GM19035 (cell line): Measurements from ENCODE around the gene SMC3.
"Not testable (repeated sequence)": the region's sequence is repeated elsewhere in the genome, so short reads cannot be mapped to it uniquely, and the experiment has no call there.

Experiments used
- ATAC-seq: cut with Tn5 transposase; IDR thresholded peaks from one replicate; pipeline ENCODE4 v1.9.1; 2021; ENCODE audit not compliant: unreplicated experiment

Gene SMC3

DNA sequence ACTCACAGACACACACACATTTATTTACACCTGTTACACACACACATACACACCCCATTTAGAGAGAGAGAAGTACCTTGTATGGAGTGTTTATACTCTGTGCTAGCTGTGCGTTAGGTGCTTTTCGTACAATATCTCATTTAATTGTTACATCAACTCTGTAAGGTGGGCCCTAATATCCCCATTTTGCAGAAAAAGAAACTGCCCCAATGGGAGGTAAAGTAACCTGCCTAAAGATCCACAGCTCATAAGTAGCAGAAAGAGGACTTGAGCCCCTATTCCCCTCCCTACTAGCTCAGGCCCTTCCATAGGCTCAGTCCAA, 52.9 kb downstream of the SMC3 start:
- ATAC-seq = no peak

DNA sequence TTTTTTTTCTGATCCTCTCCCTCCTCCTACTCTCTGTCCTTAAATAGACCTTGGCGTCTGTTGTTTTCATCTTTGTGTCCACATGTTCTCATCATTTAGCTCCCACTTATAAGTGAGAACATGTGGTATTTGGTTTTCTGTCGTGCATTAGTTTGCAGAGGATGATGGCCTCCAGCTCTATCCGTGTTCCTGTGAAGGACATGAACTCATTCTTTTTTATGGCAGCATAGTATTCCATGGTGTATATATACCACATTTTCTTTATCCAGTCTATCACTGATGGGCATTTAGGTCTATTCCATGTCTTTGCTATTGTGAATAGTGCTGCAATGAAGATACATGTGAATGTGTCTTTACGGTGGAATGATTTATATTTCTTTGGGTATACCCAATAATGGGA, 55.8 kb downstream of the SMC3 start:
- ATAC-seq = not testable (repeated sequence)

DNA sequence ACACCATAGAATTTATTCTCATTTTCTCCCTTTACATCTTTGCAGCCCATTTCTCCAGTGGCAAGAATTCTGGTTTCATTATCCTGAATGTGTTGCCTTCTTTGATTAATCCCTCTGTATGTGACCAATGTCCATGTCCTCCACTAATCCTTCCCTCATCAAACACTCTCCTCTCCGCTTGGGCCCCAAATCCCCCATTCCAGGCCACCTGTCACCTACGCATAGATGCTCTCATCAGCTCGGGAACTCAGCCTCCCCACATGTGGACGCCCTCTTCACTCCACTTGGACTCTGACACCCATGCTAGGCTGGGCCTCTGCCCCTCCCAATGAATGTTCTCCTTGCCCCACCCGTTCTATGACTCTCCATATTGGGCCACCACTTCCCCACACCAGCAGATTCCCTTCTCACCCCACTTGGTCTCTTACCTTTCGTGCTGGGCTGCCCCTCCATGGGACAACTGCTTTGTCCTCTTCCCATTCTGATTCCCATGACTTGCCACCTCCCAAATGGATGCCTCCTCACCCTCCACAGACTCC, 57.9 kb downstream of the SMC3 start:
- no peak for ATAC-seq

DNA sequence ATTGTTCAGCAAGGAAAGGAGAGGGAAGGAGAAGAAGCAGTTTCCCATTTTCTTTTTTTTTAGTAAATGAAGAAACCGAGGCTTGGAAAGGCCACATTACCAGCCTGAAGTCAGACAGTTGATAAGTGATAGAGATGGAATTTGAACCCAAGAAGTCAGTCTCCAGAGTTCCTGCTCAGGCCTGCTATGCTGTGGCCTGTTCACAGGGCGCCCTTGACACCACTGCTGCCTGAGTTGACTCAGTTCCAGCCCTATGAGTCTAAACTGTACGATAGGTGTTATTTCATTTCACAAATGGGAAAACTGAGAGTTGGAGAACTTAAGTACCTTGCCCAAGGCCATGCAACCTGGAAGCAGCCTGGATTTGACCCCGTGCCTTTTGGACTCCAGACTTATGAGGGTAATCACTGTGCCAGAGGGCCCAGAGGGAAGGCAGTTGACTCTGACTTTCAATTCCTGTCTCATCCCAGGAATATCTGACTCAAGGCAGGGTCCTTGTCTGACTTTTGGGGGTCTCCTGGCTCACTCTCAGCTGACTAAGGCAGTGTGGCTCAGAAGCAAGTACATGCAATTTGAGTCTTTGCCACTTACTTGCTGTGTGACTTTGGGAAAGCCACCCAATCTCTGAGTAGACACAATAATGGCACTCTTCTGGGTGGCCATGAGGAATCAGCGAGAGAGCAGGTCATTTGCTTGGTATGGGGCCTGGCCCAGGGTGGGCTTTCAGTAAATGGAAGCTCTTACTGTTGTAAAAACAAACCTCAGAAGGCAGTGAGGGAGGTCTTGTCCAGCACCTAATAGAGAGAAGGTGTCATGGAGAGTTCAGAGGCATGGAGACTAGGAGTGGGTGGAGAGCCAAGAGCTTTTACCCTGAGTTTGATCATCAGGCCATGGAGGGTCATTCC, 58.7 kb downstream of the SMC3 start:
- no peak for ATAC-seq

DNA sequence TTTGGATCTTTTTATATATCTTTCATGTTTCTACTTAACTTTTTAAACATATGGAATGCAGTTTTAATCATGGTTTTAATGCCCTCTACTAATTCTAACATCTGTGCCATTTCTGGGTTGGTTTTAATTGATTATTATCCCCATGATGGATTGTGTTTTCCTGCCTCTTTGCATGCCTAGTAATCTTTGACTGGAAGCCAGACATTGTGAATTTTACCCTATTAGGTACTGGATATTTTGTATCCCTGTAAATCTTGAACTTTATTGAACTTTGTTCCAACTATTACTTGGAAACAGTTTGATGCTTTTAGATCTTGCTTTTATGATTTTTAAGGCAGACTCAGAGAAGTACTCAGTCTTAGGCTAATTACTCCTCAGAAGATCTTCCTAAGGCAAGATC, 60.7 kb downstream of the SMC3 start:
- no peak for ATAC-seq

DNA sequence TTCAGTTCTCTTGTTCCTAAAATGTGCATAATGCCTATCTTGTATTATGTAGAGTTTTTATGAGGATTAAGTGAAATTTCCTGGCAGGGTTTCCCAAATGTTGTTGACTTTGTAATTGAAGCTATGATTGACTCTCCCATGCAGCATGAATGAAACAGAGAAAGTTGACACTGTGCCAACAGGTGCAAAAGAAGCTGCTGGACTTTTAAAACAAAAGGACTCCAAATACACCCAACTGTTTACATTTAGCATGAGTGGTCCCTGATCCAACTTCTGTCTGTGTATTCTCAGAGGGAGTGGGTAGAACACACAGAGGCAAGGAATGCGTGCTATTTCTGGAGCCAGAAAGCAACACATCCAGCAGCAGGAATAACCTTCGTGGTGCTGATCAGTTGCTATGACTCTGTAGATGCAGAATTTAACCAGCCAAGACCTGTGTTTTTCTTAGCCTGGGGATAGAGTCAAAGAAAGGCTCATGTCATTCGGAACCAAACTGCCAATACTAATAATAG, 62.2 kb downstream of the SMC3 start:
- no peak for ATAC-seq

DNA sequence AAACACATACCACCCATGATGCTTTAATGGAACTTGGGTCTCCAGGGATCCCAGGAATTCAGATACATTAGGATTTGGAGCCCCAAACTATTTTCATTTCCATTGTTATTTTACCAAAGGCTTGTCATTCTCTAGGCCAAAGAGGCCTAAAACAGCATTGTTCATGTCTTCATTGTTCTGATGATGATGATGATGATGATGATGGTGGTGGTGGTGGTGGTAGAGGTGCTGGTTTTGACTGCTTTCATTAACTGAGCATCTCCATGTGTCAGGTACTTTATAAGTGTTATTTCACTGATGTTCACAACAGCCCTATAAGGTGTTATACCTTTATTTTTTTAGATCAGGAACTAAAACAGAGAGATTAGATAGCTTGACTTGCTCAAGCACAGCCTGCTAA, 64.4 kb downstream of the SMC3 start:
- no peak for ATAC-seq

DNA sequence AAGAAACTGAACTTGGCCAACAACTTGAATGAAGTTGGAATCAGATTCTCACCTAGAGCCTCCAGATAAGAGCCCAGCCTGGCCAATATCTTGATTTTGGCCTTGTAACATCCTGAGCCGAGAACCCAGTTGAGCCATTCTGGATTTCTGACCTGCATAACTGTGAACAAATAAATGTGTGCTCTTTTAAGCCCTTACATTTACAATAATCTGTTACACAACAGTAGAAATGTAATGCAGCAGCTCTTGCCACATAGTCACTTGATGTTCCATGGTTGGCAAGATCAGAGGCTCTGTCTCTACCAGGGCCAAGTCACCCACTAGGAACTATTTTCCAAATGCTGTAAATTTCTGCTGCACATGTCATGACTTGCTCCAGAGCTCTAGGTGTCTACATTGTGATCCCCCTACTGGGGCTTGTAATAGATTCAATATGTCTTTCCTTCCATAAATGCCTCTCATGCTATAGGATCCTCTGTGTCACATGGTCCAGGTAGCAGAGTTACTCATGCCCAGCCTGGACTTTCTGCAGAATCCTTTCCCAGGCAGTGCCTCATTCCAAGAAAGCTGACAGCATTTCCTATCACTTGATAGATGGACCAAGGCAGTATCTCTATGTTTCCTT, 65.2 kb downstream of the SMC3 start:
- no peak for ATAC-seq

DNA sequence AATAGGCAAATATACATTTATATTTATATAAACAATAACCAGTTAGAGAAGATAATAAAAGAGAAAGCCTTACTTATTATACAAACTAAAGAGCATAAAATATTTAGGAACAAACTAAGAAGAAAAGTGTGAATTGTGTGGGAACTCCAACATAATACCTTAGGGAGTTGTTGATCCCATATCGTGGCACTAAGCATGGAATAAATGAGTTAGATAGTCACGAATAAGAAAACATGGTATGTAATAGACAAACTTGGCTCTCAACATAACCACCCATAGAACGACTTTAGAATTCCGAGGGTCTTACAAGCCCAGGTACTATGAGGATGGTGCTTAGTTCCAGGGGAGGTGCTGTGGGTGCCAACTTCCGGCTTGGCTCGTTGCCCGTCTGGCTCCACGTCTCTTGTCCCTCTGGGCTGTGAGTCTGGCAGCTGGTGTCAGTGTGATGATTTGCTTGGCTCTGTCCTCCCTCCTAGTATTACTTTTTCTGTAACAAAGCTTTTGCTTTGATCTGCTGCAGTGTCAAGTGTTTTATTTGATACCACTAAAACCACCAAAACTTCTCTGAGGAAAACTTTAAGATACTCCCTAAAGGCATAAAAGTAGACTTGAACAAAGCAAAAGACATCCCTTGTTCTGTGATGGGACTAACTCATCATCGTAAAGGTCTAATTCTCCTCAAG, 67.2 kb downstream of the SMC3 start:
- no peak for ATAC-seq

DNA sequence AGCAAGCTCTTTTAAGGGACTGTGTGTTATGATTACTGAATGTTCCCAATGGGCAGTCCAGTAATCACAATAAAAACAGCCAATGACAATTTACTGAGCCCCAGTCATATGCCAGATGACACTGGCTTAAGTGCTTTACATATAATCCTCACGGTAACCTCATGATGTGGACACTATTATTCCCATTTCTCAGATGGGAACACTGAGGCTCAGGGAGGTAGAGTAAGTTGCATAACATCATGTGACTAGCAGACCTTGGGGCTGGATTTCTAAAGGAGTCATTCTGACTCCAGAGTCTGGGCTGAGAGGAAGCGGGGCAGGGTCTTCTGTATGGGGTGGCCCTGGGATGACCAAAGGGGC, 69.1 kb downstream of the SMC3 start:
- no peak for ATAC-seq

DNA sequence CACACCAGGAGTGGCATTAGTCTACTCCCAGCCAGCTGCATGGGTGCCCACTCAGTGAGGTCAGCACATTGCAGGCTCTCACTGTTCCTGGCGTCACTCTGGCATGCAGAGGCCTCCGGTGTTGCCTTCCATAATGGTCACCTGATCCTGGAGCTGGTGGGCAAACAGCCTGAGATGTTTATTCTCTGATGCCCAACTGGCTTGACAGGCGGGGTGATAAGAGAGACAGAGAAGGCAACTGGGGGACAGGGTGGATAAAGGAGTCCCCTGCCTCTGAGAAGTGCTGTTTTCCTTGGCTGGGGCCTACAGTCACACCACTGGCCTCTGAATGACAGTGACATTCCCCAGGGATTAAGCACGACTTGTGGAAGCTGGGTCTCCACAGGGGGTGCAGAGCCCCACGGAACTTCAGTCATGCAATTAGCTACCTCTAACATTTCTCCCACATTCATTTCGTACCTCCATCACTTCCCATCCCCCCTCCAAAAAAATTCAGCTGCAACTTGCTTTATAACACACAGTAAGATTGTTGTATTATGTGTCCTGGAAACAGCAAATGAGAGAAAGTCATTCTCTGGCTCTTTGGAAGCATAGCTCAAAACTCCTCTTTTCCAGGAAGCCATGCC, 69.5 kb downstream of the SMC3 start:
- no peak for ATAC-seq

DNA sequence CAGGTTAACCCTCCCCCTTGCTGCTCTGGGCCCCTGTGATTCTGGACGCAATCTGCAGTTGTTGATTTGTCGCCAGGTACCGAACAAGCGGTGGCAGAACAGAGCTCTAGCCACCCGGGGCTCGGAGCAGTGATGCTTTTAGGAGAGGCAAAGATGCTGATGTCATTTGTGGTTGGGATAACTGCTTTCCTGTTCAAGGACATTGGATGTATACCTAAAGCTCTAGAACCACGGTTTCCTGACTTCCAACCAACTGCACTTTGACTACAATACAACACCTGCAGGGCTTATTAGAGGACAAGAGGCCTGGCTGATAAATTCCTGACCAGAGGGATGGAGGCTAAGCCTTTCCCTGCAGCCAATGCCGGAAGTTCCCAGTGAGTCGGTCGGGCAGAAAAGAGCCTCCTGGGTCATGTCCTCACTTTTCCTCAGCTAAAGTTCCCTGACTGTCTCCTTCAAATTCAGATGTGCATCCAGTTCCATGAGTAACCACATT, 70.1 kb downstream of the SMC3 start:
- no peak for ATAC-seq

DNA sequence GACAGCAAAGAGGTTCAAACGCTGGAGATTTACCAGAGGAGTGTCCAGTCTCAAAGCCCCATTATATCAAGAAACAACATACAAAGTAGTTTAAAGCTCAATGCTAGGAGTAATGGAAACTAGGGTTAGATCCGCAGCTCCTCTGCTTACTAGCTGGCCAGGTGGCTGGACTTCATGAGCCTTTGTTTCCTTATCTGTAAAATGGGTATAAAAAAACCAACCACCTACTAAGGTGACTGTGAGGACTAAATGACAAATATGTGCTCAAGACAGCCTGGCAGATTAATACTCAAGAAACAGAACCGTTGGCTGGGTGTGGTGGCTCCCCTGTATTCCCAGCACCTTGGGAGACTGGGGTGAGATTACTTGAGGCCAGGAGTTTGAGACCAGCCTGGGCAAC, 70.8 kb downstream of the SMC3 start:
- no peak for ATAC-seq

DNA sequence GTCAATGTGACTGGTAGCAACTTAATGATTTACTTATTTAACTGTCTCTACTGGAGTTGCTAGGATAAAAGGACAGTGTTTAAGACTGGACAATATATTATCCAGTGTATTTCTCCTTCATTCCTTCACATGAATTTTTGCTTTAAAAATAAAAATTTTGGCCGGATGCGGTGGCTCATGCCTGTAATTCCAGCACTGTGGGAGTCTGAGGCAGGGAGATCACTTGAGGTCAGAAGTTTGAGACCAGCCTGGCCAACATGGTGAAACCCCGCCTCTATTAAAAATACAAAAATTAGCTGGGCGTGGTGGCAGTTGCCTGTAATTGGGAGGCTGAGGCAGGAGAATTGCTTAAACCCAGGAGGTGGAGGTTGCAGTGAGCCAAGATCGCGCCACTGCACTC, 71.6 kb downstream of the SMC3 start:
- not testable (repeated sequence) for ATAC-seq

DNA sequence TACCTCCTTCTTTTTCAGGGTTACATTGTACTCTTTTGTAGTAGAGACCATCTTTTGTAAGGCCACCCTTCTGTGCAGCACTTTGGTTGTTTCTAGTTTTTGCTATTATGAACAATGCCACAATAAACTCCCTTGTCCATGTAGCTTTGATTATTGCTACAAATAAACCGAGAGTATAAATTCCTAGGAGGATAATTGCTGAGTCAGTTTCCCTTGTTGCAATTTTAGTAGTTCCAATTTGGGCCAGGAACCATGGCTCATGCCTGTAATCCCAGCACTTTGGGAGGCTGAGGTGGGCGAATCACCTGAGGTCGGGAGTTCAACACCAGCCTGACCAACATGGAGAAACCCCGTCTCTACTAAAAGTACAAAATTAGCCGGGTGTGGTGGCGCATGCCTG, 72.4 kb downstream of the SMC3 start:
- not testable (repeated sequence) for ATAC-seq

DNA sequence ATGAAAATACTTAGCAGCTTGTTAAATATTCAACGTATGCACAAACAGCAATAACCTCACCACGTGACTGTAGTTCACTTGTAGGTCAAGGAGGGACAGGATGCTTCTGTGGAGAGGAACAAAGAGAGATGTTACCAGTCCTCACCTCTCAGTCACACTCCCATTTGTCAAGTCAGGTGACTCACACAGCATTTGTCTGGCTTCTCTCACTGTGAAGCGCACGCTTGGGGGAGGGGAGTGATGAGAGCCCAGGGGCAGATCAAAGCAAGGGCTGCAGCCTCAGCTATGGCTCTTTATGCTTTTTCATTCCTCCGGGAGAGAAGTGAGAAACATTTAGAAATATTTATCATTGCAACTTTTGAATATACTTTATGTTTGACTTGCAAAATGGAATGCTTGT, 73.8 kb downstream of the SMC3 start:
- no peak for ATAC-seq

DNA sequence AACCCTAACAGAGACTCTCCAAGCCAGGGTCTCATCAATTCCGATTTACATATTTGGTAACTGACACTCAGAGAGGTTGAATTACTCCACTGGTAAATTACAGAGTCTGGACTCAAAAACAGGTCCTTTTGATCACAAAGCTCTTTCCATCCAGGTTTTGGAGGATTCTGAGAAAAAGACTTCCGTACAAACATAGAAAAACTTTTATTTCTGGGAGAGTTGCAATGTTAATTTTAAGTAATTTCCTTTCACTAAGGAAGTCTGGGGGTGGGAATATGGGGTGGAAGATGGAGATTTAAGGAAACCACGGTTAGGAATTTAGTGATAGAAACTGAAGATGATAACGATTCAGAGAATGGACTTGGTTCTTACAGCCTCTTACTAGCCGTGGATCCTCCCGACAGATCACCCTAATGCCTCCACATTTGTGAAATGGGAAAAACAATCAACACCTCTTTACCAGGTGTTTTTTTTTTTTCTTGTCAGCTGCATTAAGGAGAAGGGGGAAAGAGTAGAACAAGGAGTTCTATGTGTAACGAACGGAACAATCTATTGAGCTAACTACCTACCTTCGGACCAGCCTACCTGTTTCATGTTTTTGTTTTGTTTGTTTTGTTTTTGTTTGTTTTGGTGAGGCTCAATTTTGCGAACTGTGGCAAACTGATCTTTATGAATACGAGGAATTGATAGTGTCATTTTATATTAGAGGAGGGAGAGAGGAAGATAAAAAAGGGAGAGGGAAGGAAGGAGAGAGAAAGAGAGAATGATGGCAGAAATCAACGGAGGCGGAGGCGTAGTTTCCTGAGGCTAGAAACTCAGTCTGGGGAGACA, 74.9 kb downstream of the SMC3 start:
- ATAC-seq = no peak

DNA sequence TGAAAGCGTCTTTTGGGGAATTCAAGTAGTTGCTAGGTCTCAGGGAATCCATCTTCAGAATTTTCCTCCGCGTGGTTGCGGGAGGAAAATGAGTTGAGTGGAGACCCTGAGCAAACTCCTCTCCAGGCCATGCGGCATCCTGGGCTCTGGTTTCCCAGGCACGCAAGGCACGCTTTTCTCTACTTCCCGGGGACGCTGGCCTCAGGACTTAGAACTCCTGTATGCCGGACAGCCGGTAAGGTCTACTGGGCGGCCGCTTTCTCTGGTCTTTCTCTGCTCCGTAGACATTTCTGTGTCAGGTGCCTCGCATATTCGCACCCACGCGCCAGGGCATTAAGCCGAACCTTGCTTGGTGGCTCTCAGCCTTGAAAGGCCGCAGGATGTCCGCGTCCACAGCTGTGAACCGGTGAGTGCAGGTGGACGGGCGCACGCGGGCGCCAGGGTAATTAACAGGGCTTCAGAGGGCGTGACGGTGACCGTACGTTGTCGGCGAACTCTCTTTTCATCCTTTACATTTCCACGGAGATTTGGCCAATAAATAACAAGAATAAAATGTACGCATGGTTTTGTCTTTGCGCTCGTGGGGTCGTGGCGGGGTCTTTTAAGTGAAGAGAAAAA, 75.6 kb downstream of the SMC3 start:
- no peak for ATAC-seq

DNA sequence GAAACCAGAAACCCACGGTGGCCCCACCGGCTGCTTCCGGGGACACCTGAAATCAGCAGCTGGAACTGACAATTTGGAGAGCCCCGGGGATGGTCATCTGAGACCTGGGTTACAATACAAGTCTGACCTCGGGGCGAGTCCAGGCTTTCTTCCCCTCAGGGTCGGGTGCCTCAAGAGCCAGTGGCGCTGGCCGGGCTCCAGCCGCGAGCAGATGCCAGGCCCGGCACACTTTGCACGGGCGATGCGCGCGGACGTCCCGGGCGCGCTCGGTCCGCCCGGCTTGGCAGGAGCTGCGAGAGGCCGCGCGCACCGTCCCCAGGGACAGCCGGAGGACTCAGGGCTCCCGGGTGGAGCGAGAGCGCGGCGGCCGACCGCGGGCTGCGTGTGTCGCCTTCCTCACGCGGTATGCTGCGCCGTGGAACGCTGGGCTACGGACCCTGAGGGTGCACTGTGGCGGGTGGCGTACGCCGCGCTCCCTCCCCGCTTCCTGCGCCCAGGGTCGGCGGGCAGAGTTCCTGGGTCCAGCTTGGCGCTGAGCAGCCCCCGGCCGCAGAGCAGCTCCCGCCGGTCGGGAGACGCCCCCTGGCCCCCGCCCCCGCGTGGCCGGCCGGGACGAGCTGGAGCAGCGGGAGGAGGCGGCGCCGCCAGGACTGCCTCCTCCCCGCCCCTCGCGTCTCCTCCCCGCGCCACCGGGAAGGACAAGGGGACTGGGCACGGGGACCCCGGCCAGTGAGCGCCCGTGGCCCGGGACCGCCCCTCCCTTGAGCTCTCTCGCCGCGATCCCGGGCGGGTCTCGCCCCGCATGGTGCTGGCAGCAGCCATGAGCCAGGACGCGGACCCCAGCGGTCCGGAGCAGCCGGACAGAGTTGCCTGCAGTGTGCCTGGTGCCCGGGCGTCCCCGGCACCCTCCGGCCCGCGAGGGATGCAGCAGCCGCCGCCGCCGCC, 76.4 kb downstream of the SMC3 start, which contains the start of gene RBM20:
Gene RBM20 (plus strand): TSS at position 684 of the 945 bp plus-strand sequence. CDS start 119 bp downstream, at position 803.
- no peak for ATAC-seq
